Keratinocyte (primary cell): ENCODE data around the gene CD53. TPM values are rescaled to one million over a fixed set of nuclear protein-coding genes. Genes with fewer than 3 reads are reported as not detected.

Experiments used
- DNase-seq: peaks from one replicate; pipeline ENCODE4 v3.0.0-alpha.2; 2011; ENCODE audit warnings: low read depth, missing footprints, low spot score
- FAIRE-seq: peaks from 2 replicates; lab custom pipeline; 2011; peaks lifted over from hg19 to GRCh38; lab: Jason Lieb, UNC
- H2AFZ ChIP-seq: 2 replicates; pipeline ENCODE4 v1.6.0; 2012; ENCODE audit warnings: low read length, control low read depth, inconsistent platforms; ENCODE audit not compliant: control insufficient read depth
- H3K27ac ChIP-seq: 2 replicates; pipeline ENCODE4 v1.5.1; 2011; ENCODE audit warnings: low read length; ENCODE audit not compliant: control insufficient read depth, insufficient read depth
- H3K27me3 ChIP-seq: 3 replicates; pipeline ENCODE4 v1.6.0; 2011; ENCODE audit warnings: low read length; ENCODE audit not compliant: control insufficient read depth, insufficient read depth; ENCODE audit errors: extremely low read depth
- H3K36me3 ChIP-seq, 2 experiments: 2 replicates in 1 of 2; 3 replicates in 1 of 2; pipeline ENCODE4 v1.5.1; 2011; ENCODE audit warnings: low read length in 2 of 2, mild to moderate bottlenecking in 1 of 2; ENCODE audit not compliant: control insufficient read depth in 2 of 2, insufficient read depth in 2 of 2; ENCODE audit errors: extremely low read depth in 1 of 2
- H3K4me1 ChIP-seq: 3 replicates; pipeline ENCODE4 v1.5.1; 2011; ENCODE audit warnings: low read length; ENCODE audit not compliant: control insufficient read depth, insufficient read depth; ENCODE audit errors: extremely low read depth
- H3K4me2 ChIP-seq: 3 replicates; pipeline ENCODE4 v1.6.0; 2011; ENCODE audit warnings: low read depth, low read length; ENCODE audit not compliant: control insufficient read depth, insufficient read depth; ENCODE audit errors: extremely low read depth
- H3K4me3 ChIP-seq, 3 experiments: fragments of 200-600 bp in 1 of 3; sonication (generic) in 1 of 3; 2 replicates in 2 of 3; 3 replicates in 1 of 3; pipeline ENCODE4 v1.5.1; 2011 to 2016; ENCODE audit warnings: low read length in 3 of 3, mild to moderate bottlenecking in 3 of 3, control low read depth in 2 of 3, inconsistent platforms in 1 of 3, low read depth in 1 of 3, mixed read lengths in 1 of 3, mixed run types in 1 of 3, moderate library complexity in 1 of 3; ENCODE audit not compliant: control insufficient read depth in 2 of 3, insufficient read depth in 2 of 3; ENCODE audit errors: extremely low read depth in 1 of 3
- H3K79me2 ChIP-seq: 2 replicates; pipeline ENCODE4 v1.6.0; 2012; ENCODE audit warnings: low read length; ENCODE audit not compliant: control insufficient read depth, insufficient read depth
- H3K9ac ChIP-seq: 3 replicates; pipeline ENCODE4 v1.6.0; 2011; ENCODE audit warnings: low read length; ENCODE audit not compliant: control insufficient read depth, insufficient read depth; ENCODE audit errors: extremely low read depth
- H3K9me1 ChIP-seq: 3 replicates; pipeline ENCODE4 v1.6.0; 2011; ENCODE audit warnings: low read length; ENCODE audit not compliant: control insufficient read depth, insufficient read depth; ENCODE audit errors: extremely low read depth
- H3K9me3 ChIP-seq: 2 replicates; pipeline ENCODE4 v1.5.1; 2012; ENCODE audit warnings: low read depth, low read length; ENCODE audit not compliant: control insufficient read depth
- H4K20me1 ChIP-seq: 3 replicates; pipeline ENCODE4 v1.6.0; 2011; ENCODE audit warnings: low read length; ENCODE audit not compliant: control insufficient read depth, insufficient read depth; ENCODE audit errors: extremely low read depth
- CTCF ChIP-seq, 3 experiments: IDR thresholded peaks in 1 of 3; conservative IDR thresholded peaks in 1 of 3; optimal IDR thresholded peaks in 1 of 3; 2 replicates in 2 of 3; 3 replicates in 1 of 3; pipeline versions ENCODE3 to v1.5.1; 2011; ENCODE audit warnings: low read length in 3 of 3, mild to moderate bottlenecking in 3 of 3, moderate library complexity in 2 of 3, control low read depth in 1 of 3, inconsistent platforms in 1 of 3; ENCODE audit not compliant: insufficient read depth in 2 of 3; ENCODE audit errors: extremely low read depth in 1 of 3
- EZH2 ChIP-seq: IDR thresholded peaks from one replicate; pipeline ENCODE4 v1.6.1; 2012; ENCODE audit warnings: inconsistent platforms, mild to moderate bottlenecking, low read length, moderate library complexity
- dilution Hi-C: fragments of 300-500 bp; cut with MboI; formaldehyde crosslinking; loops from one replicate; pipeline ENCODE4 v1.7.0; 2020; ENCODE audit warnings: low sequenced_read_pairs; ENCODE audit not compliant: extremely low pct_ligation_motif_present
- polyA plus RNA-seq, 5 experiments: library from polyadenylated mRNA; depleted of rRNA in 3 of 5; stranded (reverse) in 3 of 5; stranded (forward) in 1 of 5; unstranded in 1 of 5; fragments of >200 nt; gene quantifications; 1 replicate in 1 of 5; 2 replicates in 3 of 5; 3 replicates in 1 of 5; pipeline versions ENCODE4 v1.2.1 to v1.2.3, GENCODE V29; 2011 to 2012; ENCODE audit warnings: missing spikeins in 2 of 5, low read depth in 1 of 5, low replicate concordance in 1 of 5

CD53 gene
- polyA plus RNA-seq, 1 donor (not counting 4 experiments of a cell fraction or from before 2014, with no cell fraction given), result 0.09 TPM

GRCh38 chr1:110888049-110888448 lies 15.1 kb downstream of the CD53 start:
- Histone ChIP-seq H3K9ac (no peak overlapping the region), H3K27me3 (no peaks in the 10 kb centered on the region), H3K9me1 (no peaks in the 10 kb centered on the region), H3K27ac (no peak overlapping the region), H3K4me1 (no peaks in the 10 kb centered on the region), H3K4me3 (no peak overlapping the region), H4K20me1 (no peaks in the 10 kb centered on the region), H3K36me3 (no peaks in the 10 kb centered on the region), H3K9me3 (no peaks in the 10 kb centered on the region), H3K4me2 (no peak overlapping the region), H2AFZ (no peak overlapping the region), H3K79me2 (no peaks in the 10 kb centered on the region)
- FAIRE-seq (no peak), DNase-seq (no peak)
- dilution Hi-C loops, result no loop called here
- TF ChIP-seq EZH2, result no peak
- no peak for TF ChIP-seq CTCF (optimal IDR thresholded peaks at IDR 0.05 in 1 of 3, IDR thresholded peaks at IDR 0.05 in 1 of 3, conservative IDR thresholded peaks at IDR 0.05 in 1 of 3; ENCODE audit: extremely low read depth in 1 of 3, insufficient read depth in 2 of 3, low read length in 3 of 3)

GRCh38 chr1:110888641-110889040 lies 15.7 kb downstream of the CD53 start:
- FAIRE-seq (no peak), DNase-seq (no peak)
- Histone ChIP-seq H3K4me3 (no peak overlapping the region), H3K9ac (no peak overlapping the region), H3K9me1 (no peaks in the 10 kb centered on the region), H3K36me3 (no peaks in the 10 kb centered on the region), H3K27me3 (no peaks in the 10 kb centered on the region), H3K9me3 (no peaks in the 10 kb centered on the region), H4K20me1 (no peaks in the 10 kb centered on the region), H3K4me1 (no peaks in the 10 kb centered on the region), H3K4me2 (no peak overlapping the region), H2AFZ (no peak overlapping the region), H3K79me2 (no peaks in the 10 kb centered on the region), H3K27ac (no peak overlapping the region)
- dilution Hi-C loops, result no loop called here
- TF ChIP-seq EZH2, result no peak
- no peak for TF ChIP-seq CTCF (optimal IDR thresholded peaks at IDR 0.05 in 1 of 3, IDR thresholded peaks at IDR 0.05 in 1 of 3, conservative IDR thresholded peaks at IDR 0.05 in 1 of 3; ENCODE audit: extremely low read depth in 1 of 3, insufficient read depth in 2 of 3, low read length in 3 of 3)
